ENCODE measurements around the gene TMEM184C.

GRCh38 chr4:147578051-147578476, 39.1 kb upstream of the TMEM184C start:
- TF ChIP-seq, protein P1, sequence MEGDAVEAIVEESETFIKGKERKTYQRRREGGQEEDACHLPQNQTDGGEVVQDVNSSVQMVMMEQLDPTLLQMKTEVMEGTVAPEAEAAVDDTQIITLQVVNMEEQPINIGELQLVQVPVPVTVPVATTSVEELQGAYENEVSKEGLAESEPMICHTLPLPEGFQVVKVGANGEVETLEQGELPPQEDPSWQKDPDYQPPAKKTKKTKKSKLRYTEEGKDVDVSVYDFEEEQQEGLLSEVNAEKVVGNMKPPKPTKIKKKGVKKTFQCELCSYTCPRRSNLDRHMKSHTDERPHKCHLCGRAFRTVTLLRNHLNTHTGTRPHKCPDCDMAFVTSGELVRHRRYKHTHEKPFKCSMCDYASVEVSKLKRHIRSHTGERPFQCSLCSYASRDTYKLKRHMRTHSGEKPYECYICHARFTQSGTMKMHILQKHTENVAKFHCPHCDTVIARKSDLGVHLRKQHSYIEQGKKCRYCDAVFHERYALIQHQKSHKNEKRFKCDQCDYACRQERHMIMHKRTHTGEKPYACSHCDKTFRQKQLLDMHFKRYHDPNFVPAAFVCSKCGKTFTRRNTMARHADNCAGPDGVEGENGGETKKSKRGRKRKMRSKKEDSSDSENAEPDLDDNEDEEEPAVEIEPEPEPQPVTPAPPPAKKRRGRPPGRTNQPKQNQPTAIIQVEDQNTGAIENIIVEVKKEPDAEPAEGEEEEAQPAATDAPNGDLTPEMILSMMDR (IDR thresholded peaks at IDR 0.05; ENCODE audit: low read length): no peak
- no peak for TF ChIP-seq EZH2phosphoT487 (IDR thresholded peaks at IDR 0.05; ENCODE audit: low read length)
- TF ChIP-seq EZH2 (optimal IDR thresholded peaks at IDR 0.05; ENCODE audit: low read depth, low read length): no peak
